Measurements from ENCODE around the gene TMEM247. TPM values are rescaled to one million over a fixed set of nuclear protein-coding genes. Genes with fewer than 3 reads are reported as not detected.

Gene TMEM247
- total RNA-seq, 1 experiment from 2014 or later = not detected

- DNase-seq (ENCODE audit: low read depth) = peak; percentile 10
Measured at GRCh38 chr2:46488389-46488788, 9.0 kb downstream of the TMEM247 start.

- DNase-seq (ENCODE audit: low read depth) = peak; percentile 23
Measured at GRCh38 chr2:46489423-46490174, 10.2 kb downstream of the TMEM247 start.

GRCh38 chr2:46490521-46491141, 11.3 kb downstream of the TMEM247 start:
- DNase-seq (ENCODE audit: low read depth) = peak; percentile 7

- no peak for DNase-seq (ENCODE audit: low read depth)
Measured at GRCh38 chr2:46492301-46492700, 12.9 kb downstream of the TMEM247 start.

- peak; percentile 64 for DNase-seq (ENCODE audit: low read depth)
Measured at GRCh38 chr2:46493241-46493970, 14.0 kb downstream of the TMEM247 start.

- DNase-seq (ENCODE audit: low read depth) = peak; percentile 29
Measured at GRCh38 chr2:46493971-46494250, 14.5 kb downstream of the TMEM247 start.

GRCh38 chr2:46494596-46494995, 15.2 kb downstream of the TMEM247 start:
- DNase-seq (ENCODE audit: low read depth) = no peak

GRCh38 chr2:46495231-46496030, 16.1 kb downstream of the TMEM247 start:
- peak; percentile 45 for DNase-seq (ENCODE audit: low read depth)

GRCh38 chr2:46497766-46498165, 18.4 kb downstream of the TMEM247 start:
- DNase-seq (ENCODE audit: low read depth) = no peak

- no peak for DNase-seq (ENCODE audit: low read depth)
Measured at GRCh38 chr2:46498681-46499080, 19.3 kb downstream of the TMEM247 start.

- no peak for DNase-seq (ENCODE audit: low read depth)
Measured at GRCh38 chr2:46499392-46499785, 20.0 kb downstream of the TMEM247 start.

GRCh38 chr2:46500801-46501200, 21.4 kb downstream of the TMEM247 start:
- no peak for DNase-seq (ENCODE audit: low read depth)

- no peak for DNase-seq (ENCODE audit: low read depth)
Measured at GRCh38 chr2:46502291-46502885, 23.0 kb downstream of the TMEM247 start.

GRCh38 chr2:46503686-46504085, 24.3 kb downstream of the TMEM247 start:
- DNase-seq (ENCODE audit: low read depth) = no peak

- DNase-seq (ENCODE audit: low read depth) = no peak
Measured at GRCh38 chr2:46504221-46504620, 24.9 kb downstream of the TMEM247 start.

- no peak for DNase-seq (ENCODE audit: low read depth)
Measured at GRCh38 chr2:46504685-46505471, 25.5 kb downstream of the TMEM247 start.

- no peak for DNase-seq (ENCODE audit: low read depth)
Measured at GRCh38 chr2:46505472-46505783, 26.1 kb downstream of the TMEM247 start.

- DNase-seq (ENCODE audit: low read depth) = no peak
Measured at GRCh38 chr2:46506131-46506706, 26.9 kb downstream of the TMEM247 start.

- DNase-seq (ENCODE audit: low read depth) = no peak
Measured at GRCh38 chr2:46508312-46508711, 28.9 kb downstream of the TMEM247 start.

- no peak for DNase-seq (ENCODE audit: low read depth)
Measured at GRCh38 chr2:46508759-46509158, 29.4 kb downstream of the TMEM247 start.

GRCh38 chr2:46509804-46510203, 30.4 kb downstream of the TMEM247 start:
- DNase-seq (ENCODE audit: low read depth) = no peak

Measured in M059J (cell line).